ENCODE measurements around the gene CCDC170. TPM values are rescaled to one million over a fixed set of nuclear protein-coding genes. Genes with fewer than 3 reads are reported as not detected.

The CCDC170 gene
- total RNA-seq, 1 experiment from 2014 or later, result 0.12 TPM

- ATAC-seq (no peak), DNase-seq (ENCODE audit: low read depth, low spot score) (no peak)
- H3K36me3 ChIP-seq (ENCODE audit: control insufficient read depth in 1 of 2, insufficient read depth in 2 of 2, low read length in 2 of 2), result no peaks in the 10 kb centered on the region
- intact Hi-C loops (cut with micrococcal nuclease), result no loop called here
- BruUV-seq (replicated peaks), result no TSS peak
- H2AFZ ChIP-seq (ENCODE audit: low read depth, low read length, poor library complexity, severe bottlenecking), result no peak overlapping the region
- no peaks in the 10 kb centered on the region for H3K9me3 ChIP-seq (ENCODE audit: control insufficient read depth in 1 of 2, insufficient read depth in 1 of 2, low read depth in 1 of 2, low read length in 2 of 2)
- H3K27ac ChIP-seq (ENCODE audit: low read depth, low read length), result no peak overlapping the region
- POLR2A ChIA-PET, result no interaction called here
- no peak overlapping the region for H3K4me3 ChIP-seq (replicated peaks in 1 of 2; ENCODE audit: low read depth in 1 of 2, low read length in 2 of 2)
- no peaks in the 10 kb centered on the region for H3K79me2 ChIP-seq (ENCODE audit: insufficient read depth, low read length)
- no peaks in the 10 kb centered on the region for H3K4me1 ChIP-seq (ENCODE audit: control insufficient read depth in 1 of 2, insufficient read depth in 2 of 2, low read length in 2 of 2)
- H3K4me2 ChIP-seq (ENCODE audit: low read length), result no peak overlapping the region
- no peaks in the 10 kb centered on the region for H3K27me3 ChIP-seq (ENCODE audit: insufficient read depth, low read length)
- CTCF ChIA-PET, result no interaction called here
- RAD21 ChIA-PET (ENCODE audit: low non-redundant PET in 1 of 2, low total read pairs in 2 of 2, uncharacterized antibody in 2 of 2, unreplicated experiment in 2 of 2), result no interaction called here
- no peak overlapping the region for H3K9ac ChIP-seq (ENCODE audit: low read length)
- no peaks in the 10 kb centered on the region for H4K20me1 ChIP-seq (ENCODE audit: insufficient read depth)
- TF ChIP-seq EGR1 (IDR thresholded peaks at IDR 0.05; ENCODE audit: low read depth) (no peak), MAX (IDR thresholded peaks at IDR 0.05) (no peak), ZNF274 (IDR thresholded peaks at IDR 0.05; ENCODE audit: low read depth, low read length) (no peak)
- H3K9me2 ChIP-seq (ENCODE audit: insufficient read depth), result no peaks in the 10 kb centered on the region
Observed at GRCh38 chr6:151635741-151636140, 141.9 kb downstream of the CCDC170 start.

DNA sequence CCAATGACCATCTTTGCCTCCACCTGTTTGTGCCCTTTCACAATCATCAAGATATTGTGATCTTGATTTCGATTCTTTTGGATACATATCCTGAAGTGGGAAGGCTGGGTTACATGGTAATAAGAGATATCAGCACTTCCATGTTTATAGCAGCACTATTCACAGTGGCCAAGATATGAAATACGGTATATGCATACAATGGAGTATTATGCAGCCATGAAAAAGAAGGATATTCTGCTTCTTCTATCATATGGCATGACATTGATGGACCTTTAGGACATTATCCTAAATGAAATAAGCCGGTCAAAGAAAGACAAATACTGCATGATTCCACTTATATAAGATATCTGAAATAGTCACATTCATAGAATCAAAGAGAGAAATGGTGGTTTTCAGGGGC is 144.0 kb downstream of the CCDC170 start:
- no peak overlapping the region for H3K4me3 ChIP-seq (replicated peaks in 1 of 2; ENCODE audit: low read depth in 1 of 2, low read length in 2 of 2)
- H3K4me1 ChIP-seq (ENCODE audit: control insufficient read depth in 1 of 2, insufficient read depth in 2 of 2, low read length in 2 of 2), result no peaks in the 10 kb centered on the region
- H3K4me2 ChIP-seq (ENCODE audit: low read length), result no peak overlapping the region
- H2AFZ ChIP-seq (ENCODE audit: low read depth, low read length, poor library complexity, severe bottlenecking), result no peak overlapping the region
- ChIA-PET RAD21 (ENCODE audit: low non-redundant PET in 1 of 2, low total read pairs in 2 of 2, uncharacterized antibody in 2 of 2, unreplicated experiment in 2 of 2) (no interaction called here), CTCF (no interaction called here), POLR2A (no interaction called here)
- no TSS peak for BruUV-seq (replicated peaks)
- ATAC-seq (no peak), DNase-seq (ENCODE audit: low read depth, low spot score) (no peak)
- no peaks in the 10 kb centered on the region for H3K9me2 ChIP-seq (ENCODE audit: insufficient read depth)
- H3K9ac ChIP-seq (ENCODE audit: low read length), result no peak overlapping the region
- no peaks in the 10 kb centered on the region for H3K36me3 ChIP-seq (ENCODE audit: control insufficient read depth in 1 of 2, insufficient read depth in 2 of 2, low read length in 2 of 2)
- no peak overlapping the region for H3K27ac ChIP-seq (ENCODE audit: low read depth, low read length)
- intact Hi-C loops (cut with micrococcal nuclease), result no loop called here
- H3K27me3 ChIP-seq (ENCODE audit: insufficient read depth, low read length), result no peaks in the 10 kb centered on the region
- H3K9me3 ChIP-seq (ENCODE audit: control insufficient read depth in 1 of 2, insufficient read depth in 1 of 2, low read depth in 1 of 2, low read length in 2 of 2), result peaks cover 0 to 3% of the 10 kb centered on the region in 2 experiments; a peak in 1 of 4 replicates
- no peaks in the 10 kb centered on the region for H4K20me1 ChIP-seq (ENCODE audit: insufficient read depth)
- H3K79me2 ChIP-seq (ENCODE audit: insufficient read depth, low read length), result no peaks in the 10 kb centered on the region
- TF ChIP-seq SP1 (IDR thresholded peaks at IDR 0.05; ENCODE audit: low read depth) (no peak), CEBPB (IDR thresholded peaks at IDR 0.05; ENCODE audit: low read depth) (no peak), ZBTB33 (IDR thresholded peaks at IDR 0.05; ENCODE audit: extremely low read depth, insufficient replicate concordance, low read length) (no peak), CBX3 (IDR thresholded peaks at IDR 0.05; ENCODE audit: low read depth) (no peak), ZNF274 (IDR thresholded peaks at IDR 0.05; ENCODE audit: low read depth, low read length) (no peak), FOSL1 (IDR thresholded peaks at IDR 0.05; ENCODE audit: low read depth) (no peak), EZH2 (IDR thresholded peaks at IDR 0.05) (no peak), MAX (IDR thresholded peaks at IDR 0.05) (no peak), JUND (IDR thresholded peaks at IDR 0.05) (no peak), YY1 (IDR thresholded peaks at IDR 0.05; ENCODE audit: extremely low read depth, insufficient replicate concordance, low read depth, low read length) (no peak), ZFX (IDR thresholded peaks at IDR 0.05) (no peak), SIN3A (IDR thresholded peaks at IDR 0.05; ENCODE audit: low read depth) (no peak), ELF1 (IDR thresholded peaks at IDR 0.05; ENCODE audit: borderline replicate concordance, low read depth) (no peak), EZH2phosphoT487 (IDR thresholded peaks at IDR 0.05; ENCODE audit: borderline replicate concordance) (no peak), POLR2A (IDR thresholded peaks at IDR 0.05; ENCODE audit: borderline replicate concordance, extremely low read depth, insufficient read depth, insufficient read length) (no peak)
- TF ChIP-seq, protein P1, sequence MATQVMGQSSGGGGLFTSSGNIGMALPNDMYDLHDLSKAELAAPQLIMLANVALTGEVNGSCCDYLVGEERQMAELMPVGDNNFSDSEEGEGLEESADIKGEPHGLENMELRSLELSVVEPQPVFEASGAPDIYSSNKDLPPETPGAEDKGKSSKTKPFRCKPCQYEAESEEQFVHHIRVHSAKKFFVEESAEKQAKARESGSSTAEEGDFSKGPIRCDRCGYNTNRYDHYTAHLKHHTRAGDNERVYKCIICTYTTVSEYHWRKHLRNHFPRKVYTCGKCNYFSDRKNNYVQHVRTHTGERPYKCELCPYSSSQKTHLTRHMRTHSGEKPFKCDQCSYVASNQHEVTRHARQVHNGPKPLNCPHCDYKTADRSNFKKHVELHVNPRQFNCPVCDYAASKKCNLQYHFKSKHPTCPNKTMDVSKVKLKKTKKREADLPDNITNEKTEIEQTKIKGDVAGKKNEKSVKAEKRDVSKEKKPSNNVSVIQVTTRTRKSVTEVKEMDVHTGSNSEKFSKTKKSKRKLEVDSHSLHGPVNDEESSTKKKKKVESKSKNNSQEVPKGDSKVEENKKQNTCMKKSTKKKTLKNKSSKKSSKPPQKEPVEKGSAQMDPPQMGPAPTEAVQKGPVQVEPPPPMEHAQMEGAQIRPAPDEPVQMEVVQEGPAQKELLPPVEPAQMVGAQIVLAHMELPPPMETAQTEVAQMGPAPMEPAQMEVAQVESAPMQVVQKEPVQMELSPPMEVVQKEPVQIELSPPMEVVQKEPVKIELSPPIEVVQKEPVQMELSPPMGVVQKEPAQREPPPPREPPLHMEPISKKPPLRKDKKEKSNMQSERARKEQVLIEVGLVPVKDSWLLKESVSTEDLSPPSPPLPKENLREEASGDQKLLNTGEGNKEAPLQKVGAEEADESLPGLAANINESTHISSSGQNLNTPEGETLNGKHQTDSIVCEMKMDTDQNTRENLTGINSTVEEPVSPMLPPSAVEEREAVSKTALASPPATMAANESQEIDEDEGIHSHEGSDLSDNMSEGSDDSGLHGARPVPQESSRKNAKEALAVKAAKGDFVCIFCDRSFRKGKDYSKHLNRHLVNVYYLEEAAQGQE (IDR thresholded peaks at IDR 0.05; ENCODE audit: low read depth), result no peak
